ENCODE data around the gene ARHGAP8. TPM values are rescaled to one million over a fixed set of nuclear protein-coding genes. Genes with fewer than 3 reads are reported as not detected.

The ARHGAP8 gene
- total and polyA plus RNA-seq, 3 donors from 2014 or later = 9.5 to 15.0 (median 9.7) TPM

GRCh38 chr22:44801476-44801875 is 49.1 kb downstream of the ARHGAP8 start:
- TF ChIP-seq CTCF (IDR thresholded peaks at IDR 0.05) (no peak), POLR2A (IDR thresholded peaks at IDR 0.05) (no peak)
- Histone ChIP-seq H3K9me3 (no peaks in the 10 kb centered on the region), H3K36me3 (ENCODE audit: low read depth, missing control alignments) (no peaks in the 10 kb centered on the region), H3K27ac (no peak overlapping the region), H3K4me1 (no peaks in the 10 kb centered on the region), H3K27me3 (no peaks in the 10 kb centered on the region), H3K4me3 (no peak overlapping the region)
- 47 to 79% methylated on average over 6 to 10 of the region's 11 CpGs for WGBS, 2 donors
- intact Hi-C loops (cut with DNase I; ENCODE audit: low total_unique reads) = no loop called here
- DNase-seq = no peak

DNA sequence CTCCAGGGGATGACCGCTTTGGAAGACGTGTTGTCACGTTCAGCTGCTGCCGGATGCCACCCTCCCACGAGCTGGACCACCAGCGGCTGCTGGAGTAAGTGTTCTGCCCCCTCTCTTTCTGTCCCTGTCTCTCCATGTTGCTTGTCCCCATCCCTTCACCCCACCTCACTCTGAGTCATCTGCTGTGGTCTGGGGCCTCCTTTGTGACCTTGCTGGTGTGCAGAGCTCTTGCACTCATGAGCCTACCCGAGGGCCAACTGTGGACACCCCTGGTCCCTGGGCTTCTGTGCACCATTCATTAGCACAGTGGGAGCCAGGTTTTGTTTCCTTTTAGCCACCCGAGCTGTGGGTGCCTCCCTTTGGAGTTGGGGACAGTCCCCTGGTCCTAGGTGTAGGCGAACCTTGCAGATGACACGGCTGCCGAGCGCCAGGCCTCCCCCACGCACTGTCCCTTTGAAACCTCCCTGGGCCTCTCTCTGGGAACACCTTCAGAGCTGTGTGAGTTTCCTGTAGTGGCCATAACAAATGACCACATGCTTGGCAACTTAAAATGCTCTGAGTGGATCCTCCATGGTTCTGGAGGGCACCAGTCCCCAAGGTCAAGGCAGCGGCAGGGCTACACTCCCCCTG is 49.8 kb downstream of the ARHGAP8 start:
- no peak for TF ChIP-seq POLR2A (IDR thresholded peaks at IDR 0.05)
- TF ChIP-seq CTCF (IDR thresholded peaks at IDR 0.05) = no peak
- H3K27me3 ChIP-seq = no peaks in the 10 kb centered on the region
- DNase-seq = no peak
- no peak overlapping the region for H3K27ac ChIP-seq
- H3K9me3 ChIP-seq = no peaks in the 10 kb centered on the region
- 76 to 78% methylated on average over 12 to 14 of the region's 14 CpGs for WGBS, 2 donors
- no peaks in the 10 kb centered on the region for H3K4me1 ChIP-seq
- no peaks in the 10 kb centered on the region for H3K36me3 ChIP-seq (ENCODE audit: low read depth, missing control alignments)
- no peak overlapping the region for H3K4me3 ChIP-seq
- intact Hi-C loops (cut with DNase I; ENCODE audit: low total_unique reads) = no loop called here

DNA sequence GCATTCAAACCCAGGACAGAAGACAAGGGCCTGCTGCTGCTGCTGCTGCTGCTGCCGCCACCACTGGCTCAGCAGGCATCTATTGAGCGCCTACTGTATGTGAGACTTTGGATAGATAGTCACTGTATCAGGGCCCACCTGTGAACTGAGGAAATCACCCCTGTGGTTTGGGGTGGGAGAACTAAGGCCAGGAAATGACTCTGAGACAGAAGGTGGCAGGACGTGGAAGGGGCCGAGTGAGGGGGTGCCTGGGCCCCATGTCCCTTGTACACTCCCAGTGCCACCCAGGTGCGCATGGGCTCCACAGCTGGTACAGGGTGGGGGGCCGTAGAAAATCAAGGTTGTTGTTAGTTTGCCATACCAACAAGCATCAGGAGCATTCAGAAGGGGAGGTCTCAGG is 50.6 kb downstream of the ARHGAP8 start:
- no peaks in the 10 kb centered on the region for H3K27me3 ChIP-seq
- 78 to 90% methylated on average over 6 of the region's 6 CpGs for WGBS, 2 donors
- intact Hi-C loops (cut with DNase I; ENCODE audit: low total_unique reads) = no loop called here

GRCh38 chr22:44804327-44804726 is 52.0 kb downstream of the ARHGAP8 start:
- no peak overlapping the region for H3K4me3 ChIP-seq
- H3K27me3 ChIP-seq = no peaks in the 10 kb centered on the region
- no peaks in the 10 kb centered on the region for H3K4me1 ChIP-seq
- no peak overlapping the region for H3K27ac ChIP-seq
- TF ChIP-seq POLR2A (IDR thresholded peaks at IDR 0.05) (no peak), CTCF (IDR thresholded peaks at IDR 0.05) (no peak)
- DNase-seq = no peak
- no peaks in the 10 kb centered on the region for H3K36me3 ChIP-seq (ENCODE audit: low read depth, missing control alignments)
- intact Hi-C loops (cut with DNase I; ENCODE audit: low total_unique reads) = no loop called here
- no peaks in the 10 kb centered on the region for H3K9me3 ChIP-seq
- 81 to 84% methylated on average over 7 of the region's 7 CpGs for WGBS, 2 donors

More for the DNA sequence above, 50.6 kb downstream of the ARHGAP8 start:
- no peaks in the 10 kb centered on the region for H3K36me3 ChIP-seq (ENCODE audit: low read depth, missing control alignments)
- H3K4me3 ChIP-seq = no peak overlapping the region
- DNase-seq = no peak
- H3K27ac ChIP-seq = no peak overlapping the region
- no peaks in the 10 kb centered on the region for H3K9me3 ChIP-seq
- no peaks in the 10 kb centered on the region for H3K4me1 ChIP-seq
- TF ChIP-seq POLR2A (IDR thresholded peaks at IDR 0.05) (no peak), CTCF (IDR thresholded peaks at IDR 0.05) (no peak)

GRCh38 chr22:44805711-44806110 is 53.3 kb downstream of the ARHGAP8 start:
- WGBS, 2 donors = 93 to 95% methylated on average over 9 of the region's 9 CpGs
- TF ChIP-seq POLR2A (IDR thresholded peaks at IDR 0.05) (no peak), CTCF (IDR thresholded peaks at IDR 0.05) (no peak)
- Histone ChIP-seq H3K36me3 (ENCODE audit: low read depth, missing control alignments) (no peaks in the 10 kb centered on the region), H3K9me3 (no peaks in the 10 kb centered on the region), H3K4me1 (no peaks in the 10 kb centered on the region), H3K4me3 (no peak overlapping the region), H3K27ac (no peak overlapping the region), H3K27me3 (no peaks in the 10 kb centered on the region)
- DNase-seq = no peak
- intact Hi-C loops (cut with DNase I; ENCODE audit: low total_unique reads) = no loop called here
